HFFc6 (cell line): Measurements from ENCODE around the gene CDHR1. TPM values are rescaled to one million over a fixed set of nuclear protein-coding genes. Genes with fewer than 3 reads are reported as not detected.

Source experiments
- DNase-seq: peaks from one replicate; pipeline ENCODE4 v3.0.0-alpha.2; 2018
- H3K27ac Mint-ChIP-seq: 2 replicates; pipeline ENCODE4 v1.8.0; 2020; ENCODE audit warnings: mild to moderate bottlenecking, mixed read lengths
- H3K27me3 Mint-ChIP-seq: 2 replicates; pipeline ENCODE4 v1.8.0; 2021; ENCODE audit warnings: mild to moderate bottlenecking, moderate library complexity, mixed read lengths; ENCODE audit not compliant: insufficient read depth
- H3K36me3 Mint-ChIP-seq: 2 replicates; pipeline ENCODE4 v1.8.0; 2021; ENCODE audit warnings: low read depth, mixed read lengths
- H3K4me1 Mint-ChIP-seq: 2 replicates; pipeline ENCODE4 v1.8.0; 2020; ENCODE audit warnings: low read depth, mixed read lengths
- H3K4me3 Mint-ChIP-seq: 2 replicates; pipeline ENCODE4 v1.8.0; 2020; ENCODE audit warnings: mild to moderate bottlenecking, moderate library complexity, mixed read lengths
- H3K9me3 Mint-ChIP-seq: 2 replicates; pipeline ENCODE4 v1.8.0; 2020; ENCODE audit warnings: mild to moderate bottlenecking, mixed read lengths
- CTCF ChIP-seq: fragments of 200-600 bp; sonication (generic); IDR thresholded peaks from 2 replicates; pipeline ENCODE4 v1.5.0; 2021; ENCODE audit warnings: antibody characterized with exemption, mild to moderate bottlenecking
- total RNA-seq, 6 experiments: library from RNA; stranded (reverse); fragmentation: NEBNext Ultra II Directional; extraction: Animal tissue kit (Norgen Biotek cat#: 25700); gene quantifications; 2 replicates in 1 of 6; 3 replicates in 5 of 6; pipeline ENCODE4 v1.2.3, GENCODE V29; 2021

CDHR1 gene
- total RNA-seq, 6 experiments from 2014 or later: not detected

DNA sequence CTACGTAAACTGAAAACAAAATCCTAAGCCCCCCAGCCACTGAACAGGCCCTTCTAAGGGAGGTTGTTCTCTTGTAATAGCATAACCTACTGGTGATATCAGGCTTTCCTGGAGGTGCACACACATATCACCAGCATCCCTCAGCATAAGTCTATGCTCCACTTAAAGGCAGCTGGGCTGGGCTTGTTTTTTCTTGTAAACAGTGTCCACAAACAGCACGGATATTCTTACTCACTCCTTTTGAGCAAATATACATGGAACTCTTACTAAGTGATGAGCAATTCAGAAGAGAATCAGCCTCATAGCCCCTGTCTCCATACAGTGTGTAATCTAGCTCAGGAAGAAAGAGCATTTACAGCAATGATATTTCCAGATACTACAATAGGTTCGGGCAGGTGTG is 44.6 kb downstream of the CDHR1 start:
- no peak for TF ChIP-seq CTCF
- Mint-ChIP-seq H3K9me3 (no peaks in the 10 kb centered on the region), H3K27me3 (peaks cover 20% of the 10 kb centered on the region), H3K27ac (no peak overlapping the region), H3K36me3 (no peaks in the 10 kb centered on the region), H3K4me1 (no peaks in the 10 kb centered on the region), H3K4me3 (no peak overlapping the region)
- no peak for DNase-seq

DNA sequence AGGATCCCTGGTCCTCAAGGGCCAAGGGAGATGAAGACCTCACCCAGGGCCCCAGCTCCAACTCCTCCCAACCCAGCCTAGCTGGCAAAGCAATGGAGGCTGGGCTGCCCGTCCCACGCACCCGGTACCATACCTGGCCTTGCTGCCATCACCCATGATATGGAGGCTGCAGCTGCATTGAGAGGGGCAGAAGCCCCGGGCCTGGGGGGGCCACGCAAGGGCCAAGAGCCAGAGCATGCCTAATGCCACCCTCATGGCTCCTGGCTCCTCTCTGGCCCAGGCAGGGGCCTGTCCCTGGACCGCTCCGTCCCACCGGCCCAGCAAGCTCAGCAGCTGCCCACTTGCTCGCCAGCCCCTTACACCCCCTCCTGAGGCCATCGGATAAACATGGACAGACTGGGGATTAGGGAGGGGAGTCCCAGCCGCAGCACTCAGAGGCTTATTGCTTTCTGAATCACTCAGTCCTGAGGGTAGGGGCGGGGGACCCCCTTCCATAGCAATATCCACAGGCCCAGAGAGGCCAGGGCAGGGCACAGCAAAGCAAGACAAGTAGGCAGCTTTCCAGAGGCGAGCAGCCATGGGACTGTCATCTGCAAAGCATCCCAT is 47.0 kb downstream of the CDHR1 start, which contains the start of gene LRIT1:
LRIT1 (minus strand) TSS at position 362 of the 606 bp plus-strand sequence; CDS start at position 255, 107 bp downstream.
- Mint-ChIP-seq H3K4me3 (no peak within 1 kb of the TSS), H3K36me3 (no peaks in the 10 kb centered on the region), H3K27me3 (peaks cover 14% of the 10 kb centered on the region), H3K4me1 (no peaks in the 10 kb centered on the region), H3K27ac (no peak within 1 kb of the TSS), H3K9me3 (no peaks in the 10 kb centered on the region)
- DNase-seq: no peak
- TF ChIP-seq CTCF: no peak

- Mint-ChIP-seq H3K4me1 (no peaks in the 10 kb centered on the region), H3K27me3 (peaks cover 16% of the 10 kb centered on the region), H3K9me3 (no peaks in the 10 kb centered on the region), H3K36me3 (no peaks in the 10 kb centered on the region), H3K4me3 (no peak overlapping the region), H3K27ac (no peak overlapping the region)
- TF ChIP-seq CTCF: no peak
- no peak for DNase-seq
These were observed 49.4 kb downstream of the CDHR1 start for GRCh38 chr10:84243759-84244158.

DNA sequence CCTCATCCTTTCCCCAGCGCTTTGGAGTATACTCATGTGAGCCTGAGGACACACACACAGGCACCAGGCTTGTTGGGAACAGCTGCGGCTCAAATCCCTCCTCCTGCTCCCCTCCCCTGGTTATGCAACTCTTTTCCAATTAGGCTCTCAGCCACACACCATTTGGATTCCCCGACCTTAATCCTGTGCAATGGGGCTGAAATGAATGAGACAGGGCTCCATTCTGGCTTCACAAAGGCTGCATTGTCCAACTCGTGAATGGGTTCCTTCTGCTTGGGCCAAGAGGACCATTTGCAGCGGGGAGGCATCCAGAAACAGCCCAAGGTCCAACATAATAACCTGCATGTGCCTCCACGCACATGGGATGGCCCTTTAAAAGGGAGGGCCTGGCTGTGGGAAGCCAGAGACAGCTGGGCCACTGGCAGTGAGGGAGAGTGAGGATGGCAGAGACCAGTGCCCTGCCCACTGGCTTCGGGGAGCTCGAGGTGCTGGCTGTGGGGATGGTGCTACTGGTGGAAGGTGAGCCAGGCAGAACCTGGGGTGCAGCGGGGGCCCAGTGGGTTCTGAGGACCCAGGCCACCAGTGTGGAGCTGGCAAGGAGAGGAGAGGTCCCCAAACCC is 50.4 kb downstream of the CDHR1 start, which contains the start of gene RGR:
RGR (plus strand) TSS at position 403 of the 620 bp plus-strand sequence; CDS start at position 441, 38 bp downstream.
- no peak for TF ChIP-seq CTCF
- no peaks in the 10 kb centered on the region for H3K36me3 Mint-ChIP-seq
- H3K4me1 Mint-ChIP-seq: no peaks in the 10 kb centered on the region
- H3K27ac Mint-ChIP-seq: no peak within 1 kb of the TSS
- no peaks in the 10 kb centered on the region for H3K9me3 Mint-ChIP-seq
- no peak within 1 kb of the TSS for H3K4me3 Mint-ChIP-seq
- peaks cover 13% of the 10 kb centered on the region for H3K27me3 Mint-ChIP-seq
- DNase-seq: no peak

- TF ChIP-seq CTCF: no peak
- DNase-seq: no peak
- peaks cover 8% of the 10 kb centered on the region for H3K27me3 Mint-ChIP-seq
- no peaks in the 10 kb centered on the region for H3K36me3 Mint-ChIP-seq
- no peaks in the 10 kb centered on the region for H3K4me1 Mint-ChIP-seq
- H3K27ac Mint-ChIP-seq: no peak overlapping the region
- H3K4me3 Mint-ChIP-seq: no peak overlapping the region
- H3K9me3 Mint-ChIP-seq: no peaks in the 10 kb centered on the region
These were observed 53.2 kb downstream of the CDHR1 start for GRCh38 chr10:84247496-84247895.
